K562 (cell line): ENCODE data around the gene TMC1. TPM values are rescaled to one million over a fixed set of nuclear protein-coding genes. Genes with fewer than 3 reads are reported as not detected.
A peak's percentile ranks its signal among the peaks of the same experiment; 100 is the strongest.

Experiments
- ATAC-seq: fragments of 200-7000 bp; cut with Tn5 transposase; 3 replicates; pipeline ENCODE4 v1.9.1; 2020; ENCODE audit warnings: moderate library complexity
- BruUV-seq: library from RNA; stranded (reverse); fragments of 400-500 nt; replicated peaks from 2 replicates; lab custom pipeline; 2021; lab: Mats Ljungman, UMichigan
- CTCF ChIA-PET: fragments of 300-600 bp; formaldehyde crosslinking; extraction: SDS; loops from one replicate; lab custom pipeline; 2021; ENCODE audit warnings: low intra/inter-chr PET ratio; lab: Yijun Ruan, JAX
- POLR2A ChIA-PET: fragments of 300-600, 350-650 bp; sonication (Branson Sonifier 250); formaldehyde crosslinking; extraction: SDS; loops from one replicate; lab custom pipeline; 2021; ENCODE audit warnings: antibody characterized with exemption, inconsistent platforms; lab: Yijun Ruan, JAX
- DNase-seq, 4 experiments: peaks; one replicate each; pipeline versions ENCODE4 v3.0.0 to v3.0.0-alpha.2; 2011 to 2018; ENCODE audit warnings: low spot score in 3 of 4, mixed read lengths in 3 of 4; ENCODE audit errors: extremely low read depth in 1 of 4
- FAIRE-seq: peaks from 2 replicates; lab custom pipeline; 2011; peaks lifted over from hg19 to GRCh38; lab: Jason Lieb, UNC
- H2AFZ ChIP-seq: 2 replicates; pipeline ENCODE4 v1.6.0; 2011; ENCODE audit warnings: low read depth, low read length, control low read depth, inconsistent platforms
- H3K27ac ChIP-seq: fragments of 200-600 bp; 3 replicates; pipeline ENCODE4 v1.8.0; 2011; ENCODE audit warnings: low read depth, mild to moderate bottlenecking, control low read depth, inconsistent platforms, low read length, moderate library complexity, mixed read lengths; ENCODE audit errors: extremely low read depth
- H3K27me3 ChIP-seq, 2 experiments: fragments of 300-600 bp in 1 of 2; 2 replicates in 1 of 2; 3 replicates in 1 of 2; pipeline versions ENCODE4 v1.6.0 to v1.8.0; 2011; ENCODE audit warnings: inconsistent platforms in 2 of 2, low read length in 2 of 2, mild to moderate bottlenecking in 1 of 2, mixed read lengths in 1 of 2, moderate library complexity in 1 of 2; ENCODE audit not compliant: control insufficient read depth in 2 of 2, insufficient read depth in 2 of 2
- H3K36me3 ChIP-seq: fragments of 300-600 bp; 3 replicates; pipeline ENCODE4 v1.8.0; 2011; ENCODE audit warnings: mild to moderate bottlenecking, low read length, inconsistent platforms; ENCODE audit not compliant: control insufficient read depth, insufficient read depth
- H3K4me1 ChIP-seq, 2 experiments: fragments of 200-600 bp in 1 of 2; replicated peaks in 1 of 2; 2 replicates in 1 of 2; 3 replicates in 1 of 2; pipeline versions ENCODE4 v1.5.1 to v1.8.0; 2011; ENCODE audit warnings: inconsistent platforms in 2 of 2, low read length in 2 of 2, mild to moderate bottlenecking in 1 of 2, mixed read lengths in 1 of 2, moderate library complexity in 1 of 2; ENCODE audit not compliant: control insufficient read depth in 2 of 2, insufficient read depth in 2 of 2
- H3K4me2 ChIP-seq: 2 replicates; pipeline ENCODE4 v1.6.1; 2011; ENCODE audit warnings: low read length, control low read depth, inconsistent platforms, mixed read lengths; ENCODE audit not compliant: insufficient read depth
- H3K4me3 ChIP-seq: fragments of 200-600 bp; sonication (generic), shearing (Covaris generic); 2 replicates; pipeline ENCODE4 v1.5.1; 2016; ENCODE audit warnings: control low read depth, inconsistent platforms
- H3K79me2 ChIP-seq: fragments of 200-600 bp; 3 replicates; pipeline ENCODE4 v1.8.0; 2011; ENCODE audit warnings: low read length, inconsistent platforms; ENCODE audit not compliant: control insufficient read depth, insufficient read depth
- H3K9ac ChIP-seq, 2 experiments: 2 replicates each; pipeline versions ENCODE4 v1.6.0 to v1.6.1; 2011; ENCODE audit warnings: low read depth in 2 of 2, low read length in 2 of 2, control low read depth in 1 of 2, inconsistent platforms in 1 of 2, mild to moderate bottlenecking in 1 of 2, mixed read lengths in 1 of 2; ENCODE audit not compliant: insufficient read depth in 1 of 2
- H3K9me1 ChIP-seq: one replicate; pipeline ENCODE4 v1.6.0; 2011; ENCODE audit warnings: inconsistent platforms, mild to moderate bottlenecking, low read length, moderate library complexity; ENCODE audit not compliant: control insufficient read depth, insufficient read depth
- H3K9me3 ChIP-seq: replicated peaks from 2 replicates; pipeline ENCODE4 v1.5.1; 2011; ENCODE audit warnings: low read depth, low read length, inconsistent platforms; ENCODE audit not compliant: control insufficient read depth, insufficient read depth
- H4K20me1 ChIP-seq: replicated peaks from 2 replicates; pipeline ENCODE4 v1.6.1; 2011; ENCODE audit warnings: low read length, inconsistent platforms, mixed read lengths; ENCODE audit not compliant: control insufficient read depth, insufficient read depth
- CTCF ChIP-seq, 3 experiments: IDR thresholded peaks in 2 of 3; conservative IDR thresholded peaks in 1 of 3; 2 replicates each; pipeline ENCODE4 v1.5.1; 2011 to 2012; ENCODE audit warnings: low read length in 3 of 3, mild to moderate bottlenecking in 3 of 3, control low read depth in 2 of 3, improper control_type of control experiment in 1 of 3, inconsistent platforms in 1 of 3, low read depth in 1 of 3, mixed read lengths in 1 of 3, moderate library complexity in 1 of 3; ENCODE audit not compliant: insufficient read depth in 2 of 3
- E4F1 ChIP-seq: fragments of 250-450 bp; sonication (Bioruptor Pico); IDR thresholded peaks from 2 replicates; pipeline ENCODE4 v1.5.0; 2021; ENCODE audit warnings: mild to moderate bottlenecking, borderline replicate concordance
- FOXJ3 ChIP-seq: sonication (generic); formaldehyde crosslinking; IDR thresholded peaks from 2 replicates; pipeline ENCODE4 v1.4.0; 2020; ENCODE audit warnings: mild to moderate bottlenecking, missing genetic modification reagents
- HIVEP1 ChIP-seq: fragments of 250-450 bp; sonication (Bioruptor Pico); IDR thresholded peaks from 2 replicates; pipeline ENCODE4 v1.4.0; 2020; ENCODE audit warnings: mild to moderate bottlenecking
- PYGO2 ChIP-seq: fragments of 450-650 bp; IDR thresholded peaks from 2 replicates; pipeline ENCODE4 v1.6.1; 2016; ENCODE audit warnings: mild to moderate bottlenecking, missing genetic modification characterization, moderate library complexity, missing compliant biosample characterization
- RAD21 ChIP-seq, 2 experiments: fragments of 250-450 bp in 1 of 2; fragments of 450-650 bp in 1 of 2; sonication (Bioruptor Pico) in 1 of 2; formaldehyde crosslinking in 1 of 2; IDR thresholded peaks in 1 of 2; conservative IDR thresholded peaks in 1 of 2; 2 replicates each; pipeline versions ENCODE4 v1.4.0 to v1.8.0; 2020 to 2022; ENCODE audit warnings: mild to moderate bottlenecking in 2 of 2, moderate library complexity in 1 of 2
- WGBS: fragments of 100-300 bp; shearing (Covaris generic); methylation state at CpG from one replicate; pipeline ENCODE4 v1.1.6; 2016; ENCODE audit warnings: low coverage, mixed read lengths; ENCODE audit not compliant: insufficient coverage; ENCODE audit errors: missing lambda C conversion rate; 5-methylcytosine and 5-hydroxymethylcytosine counted together
- in situ Hi-C: fragments of 300-500 bp; cut with MboI; formaldehyde crosslinking; loops from 4 replicates; pipeline ENCODE4 v1.15.0; 2018; ENCODE audit warnings: inconsistent platforms, mixed read lengths
- intact Hi-C: fragments of 100-400 bp; cut with micrococcal nuclease; formaldehyde crosslinking; loops from 2 replicates; pipeline ENCODE4 v1.14.2; 2022
- polyA plus RNA-seq, 8 experiments: library from polyadenylated mRNA; depleted of rRNA in 4 of 8; stranded (reverse) in 5 of 8; unstranded in 3 of 8; fragments of >200 nt; fragmentation: Nextera tagmentation in 2 of 8; fragmentation: Illumina TruSeq in 1 of 8; extraction: Ambion mirVana in 2 of 8; extraction: Trizol in 1 of 8; gene quantifications; 2 replicates each; pipeline versions ENCODE4 v1.2.1 to v1.2.3, GENCODE V29; 2011 to 2014; ENCODE audit warnings: inconsistent platforms in 1 of 8, missing spikeins in 1 of 8
- total RNA-seq, 7 experiments: library from RNA; depleted of rRNA in 6 of 7; stranded (reverse); fragments of >200 nt in 6 of 7; fragmentation: Illumina TruSeq in 2 of 7; extraction: Trizol in 2 of 7; gene quantifications; 2 replicates each; pipeline versions ENCODE4 v1.2.1 to v1.2.3, GENCODE V29; 2011 to 2021; ENCODE audit warnings: low replicate concordance in 1 of 7

The TMC1 gene
- total and polyA plus RNA-seq, 9 of the 15 experiments (the other 6 are each of a cell fraction or from before 2014, with no cell fraction given): 0.10 to 0.15 TPM; not detected in 7

GRCh38 chr9:72751541-72751940 is 230.1 kb downstream of the TMC1 start (continued):
- no peak for TF ChIP-seq PYGO2 (tag)

- no peaks in the 10 kb centered on the region for H4K20me1 ChIP-seq
- H3K9me3 ChIP-seq: no peaks in the 10 kb centered on the region
- H3K4me1 ChIP-seq: no peaks in the 10 kb centered on the region
- DNase-seq (no peak), ATAC-seq (no peak), FAIRE-seq (no peak)
- no peaks in the 10 kb centered on the region for H3K79me2 ChIP-seq
- POLR2A ChIA-PET: no interaction called here
- no peak overlapping the region for H3K4me3 ChIP-seq
- 3% methylated on average over 8 of the region's 8 CpGs for WGBS
- H3K9me1 ChIP-seq: no peaks in the 10 kb centered on the region
- BruUV-seq: no TSS peak
- no peak overlapping the region for H3K4me2 ChIP-seq
- intact Hi-C loops: no loop called here
- H3K27ac ChIP-seq: no peak overlapping the region
- CTCF ChIA-PET: no interaction called here
- no peak overlapping the region for H2AFZ ChIP-seq
- H3K36me3 ChIP-seq: no peaks in the 10 kb centered on the region
- no peaks in the 10 kb centered on the region; a peak in 2 of 5 replicates for H3K27me3 ChIP-seq
- in situ Hi-C loops: no loop called here
- no peak for TF ChIP-seq FOXJ3 (CRISPR knock-in tag)
- peak in 1 of 2 experiments; percentile 31; a peak in 2 of 4 replicates for TF ChIP-seq RAD21 (CRISPR knock-in tag; conservative IDR thresholded peaks at IDR 0.05 in 1 of 2, IDR thresholded peaks at IDR 0.05 in 1 of 2)
- TF ChIP-seq HIVEP1 (CRISPR knock-in tag): no peak
- TF ChIP-seq CTCF (IDR thresholded peaks at IDR 0.05 in 2 of 3, conservative IDR thresholded peaks at IDR 0.05 in 1 of 3; ENCODE audit: insufficient read depth in 2 of 3, low read depth in 1 of 3, low read length in 3 of 3): peak in 1 of 3 experiments; percentile 31; a peak in 1 of 6 replicates
- TF ChIP-seq E4F1 (CRISPR knock-in tag): no peak
- no peak overlapping the region for H3K9ac ChIP-seq
These were observed 232.0 kb downstream of the TMC1 start for GRCh38 chr9:72753266-72753893.
